Measurements from ENCODE around the gene OR12D3. TPM values are rescaled to one million over a fixed set of nuclear protein-coding genes. Genes with fewer than 3 reads are reported as not detected.

OR12D3 gene, protein sequence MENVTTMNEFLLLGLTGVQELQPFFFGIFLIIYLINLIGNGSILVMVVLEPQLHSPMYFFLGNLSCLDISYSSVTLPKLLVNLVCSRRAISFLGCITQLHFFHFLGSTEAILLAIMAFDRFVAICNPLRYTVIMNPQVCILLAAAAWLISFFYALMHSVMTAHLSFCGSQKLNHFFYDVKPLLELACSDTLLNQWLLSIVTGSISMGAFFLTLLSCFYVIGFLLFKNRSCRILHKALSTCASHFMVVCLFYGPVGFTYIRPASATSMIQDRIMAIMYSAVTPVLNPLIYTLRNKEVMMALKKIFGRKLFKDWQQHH
- not detected in 2 replicates for total RNA-seq
- polyA plus RNA-seq = not detected in 2 replicates

DNA sequence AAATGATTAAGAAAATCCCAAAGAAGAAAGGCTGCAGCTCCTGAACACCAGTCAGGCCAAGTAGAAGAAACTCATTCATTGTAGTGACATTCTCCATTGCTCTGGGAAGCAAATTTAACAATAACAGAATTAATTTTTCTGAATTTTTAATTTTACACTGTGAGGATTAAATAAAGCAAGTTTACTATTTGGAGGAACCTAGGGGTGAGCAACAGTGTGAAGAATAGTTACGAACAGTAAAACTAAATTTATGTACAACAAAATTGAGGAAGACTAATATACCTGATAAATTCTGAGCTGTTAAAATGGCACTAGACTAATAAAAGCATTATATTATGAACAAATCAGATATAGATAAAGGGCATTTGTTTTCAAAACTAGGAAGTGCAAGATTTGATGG, at the start of gene OR12D3:
OR12D3 (minus strand) TSS at position 101 of the 400 bp plus-strand sequence; CDS start at position 97, 4 bp downstream.
- H3K79me2 ChIP-seq = no peaks in the 10 kb centered on the region
- no peaks in the 10 kb centered on the region for H3K4me1 ChIP-seq (ENCODE audit: insufficient read depth)
- H3K36me3 ChIP-seq (replicated peaks; ENCODE audit: insufficient read depth, low read depth) = no peaks in the 10 kb centered on the region
- no peak for DNase-seq (ENCODE audit: low spot score)
- no peak within 1 kb of the TSS for H3K4me3 ChIP-seq
- no peaks in the 10 kb centered on the region for H3K9me3 ChIP-seq (ENCODE audit: low read depth)
- H3K27me3 ChIP-seq = no peaks in the 10 kb centered on the region
- TF ChIP-seq EZH2phosphoT487 (IDR thresholded peaks at IDR 0.05; ENCODE audit: low read depth, severe bottlenecking, unreplicated experiment) (no peak), EZH2 (IDR thresholded peaks at IDR 0.05; ENCODE audit: borderline replicate concordance) (no peak)
- TF ChIP-seq, protein P1, sequence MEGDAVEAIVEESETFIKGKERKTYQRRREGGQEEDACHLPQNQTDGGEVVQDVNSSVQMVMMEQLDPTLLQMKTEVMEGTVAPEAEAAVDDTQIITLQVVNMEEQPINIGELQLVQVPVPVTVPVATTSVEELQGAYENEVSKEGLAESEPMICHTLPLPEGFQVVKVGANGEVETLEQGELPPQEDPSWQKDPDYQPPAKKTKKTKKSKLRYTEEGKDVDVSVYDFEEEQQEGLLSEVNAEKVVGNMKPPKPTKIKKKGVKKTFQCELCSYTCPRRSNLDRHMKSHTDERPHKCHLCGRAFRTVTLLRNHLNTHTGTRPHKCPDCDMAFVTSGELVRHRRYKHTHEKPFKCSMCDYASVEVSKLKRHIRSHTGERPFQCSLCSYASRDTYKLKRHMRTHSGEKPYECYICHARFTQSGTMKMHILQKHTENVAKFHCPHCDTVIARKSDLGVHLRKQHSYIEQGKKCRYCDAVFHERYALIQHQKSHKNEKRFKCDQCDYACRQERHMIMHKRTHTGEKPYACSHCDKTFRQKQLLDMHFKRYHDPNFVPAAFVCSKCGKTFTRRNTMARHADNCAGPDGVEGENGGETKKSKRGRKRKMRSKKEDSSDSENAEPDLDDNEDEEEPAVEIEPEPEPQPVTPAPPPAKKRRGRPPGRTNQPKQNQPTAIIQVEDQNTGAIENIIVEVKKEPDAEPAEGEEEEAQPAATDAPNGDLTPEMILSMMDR (IDR thresholded peaks at IDR 0.05; ENCODE audit: poor library complexity) = no peak
- H3K4me2 ChIP-seq = no peak within 1 kb of the TSS
- 92% methylated on average over 1 of the region's 1 CpG for WGBS (ENCODE audit: low lambda C conversion rate, missing lambda C conversion rate)
- H4K20me1 ChIP-seq (ENCODE audit: insufficient read depth, poor library complexity, severe bottlenecking) = no peaks in the 10 kb centered on the region
- no peak within 1 kb of the TSS for H2AFZ ChIP-seq
- no peak within 1 kb of the TSS for H3K27ac ChIP-seq
- no peaks in the 10 kb centered on the region for H3K9me2 ChIP-seq (replicated peaks; ENCODE audit: insufficient read depth)

GRCh38 chr6:29424575-29424974, 49.5 kb upstream of the OR12D3 start:
- Histone ChIP-seq H3K4me3 (no peak overlapping the region), H3K4me1 (ENCODE audit: insufficient read depth) (no peaks in the 10 kb centered on the region), H2AFZ (no peak overlapping the region), H3K27ac (no peak overlapping the region), H3K9me3 (ENCODE audit: low read depth) (no peaks in the 10 kb centered on the region), H3K36me3 (replicated peaks; ENCODE audit: insufficient read depth, low read depth) (no peaks in the 10 kb centered on the region), H3K79me2 (no peaks in the 10 kb centered on the region), H3K27me3 (no peaks in the 10 kb centered on the region), H3K4me2 (no peak overlapping the region), H4K20me1 (ENCODE audit: insufficient read depth, poor library complexity, severe bottlenecking) (no peaks in the 10 kb centered on the region), H3K9me2 (replicated peaks; ENCODE audit: insufficient read depth) (no peaks in the 10 kb centered on the region)
- 59% methylated on average over 2 of the region's 2 CpGs for WGBS (ENCODE audit: low lambda C conversion rate, missing lambda C conversion rate)
- DNase-seq (ENCODE audit: low spot score) = no peak
- TF ChIP-seq EZH2phosphoT487 (IDR thresholded peaks at IDR 0.05; ENCODE audit: low read depth, severe bottlenecking, unreplicated experiment) = no peak
- TF ChIP-seq, protein P1 (IDR thresholded peaks at IDR 0.05; ENCODE audit: poor library complexity) = no peak
- no peak for TF ChIP-seq EZH2 (IDR thresholded peaks at IDR 0.05; ENCODE audit: borderline replicate concordance)

GRCh38 chr6:29424168-29424567, 49.1 kb upstream of the OR12D3 start:
- Histone ChIP-seq H2AFZ (no peak overlapping the region), H3K4me2 (no peak overlapping the region), H3K9me3 (ENCODE audit: low read depth) (no peaks in the 10 kb centered on the region), H3K36me3 (replicated peaks; ENCODE audit: insufficient read depth, low read depth) (no peaks in the 10 kb centered on the region), H3K27ac (no peak overlapping the region), H3K79me2 (no peaks in the 10 kb centered on the region), H3K27me3 (no peaks in the 10 kb centered on the region), H3K4me3 (no peak overlapping the region), H3K9me2 (replicated peaks; ENCODE audit: insufficient read depth) (no peaks in the 10 kb centered on the region), H3K4me1 (ENCODE audit: insufficient read depth) (no peaks in the 10 kb centered on the region), H4K20me1 (ENCODE audit: insufficient read depth, poor library complexity, severe bottlenecking) (no peaks in the 10 kb centered on the region)
- TF ChIP-seq, protein P1 (IDR thresholded peaks at IDR 0.05; ENCODE audit: poor library complexity) = no peak
- TF ChIP-seq EZH2 (IDR thresholded peaks at IDR 0.05; ENCODE audit: borderline replicate concordance) = no peak
- TF ChIP-seq EZH2phosphoT487 (IDR thresholded peaks at IDR 0.05; ENCODE audit: low read depth, severe bottlenecking, unreplicated experiment) = no peak
- WGBS (ENCODE audit: low lambda C conversion rate, missing lambda C conversion rate) = 95% methylated on average over 2 of the region's 2 CpGs
- no peak for DNase-seq (ENCODE audit: low spot score)
